Measurements from ENCODE around the gene VAT1L. TPM values are rescaled to one million over a fixed set of nuclear protein-coding genes. Genes with fewer than 3 reads are reported as not detected.

VAT1L gene
- total RNA-seq, 1 donor from 2014 or later: 4.8 TPM

DNA sequence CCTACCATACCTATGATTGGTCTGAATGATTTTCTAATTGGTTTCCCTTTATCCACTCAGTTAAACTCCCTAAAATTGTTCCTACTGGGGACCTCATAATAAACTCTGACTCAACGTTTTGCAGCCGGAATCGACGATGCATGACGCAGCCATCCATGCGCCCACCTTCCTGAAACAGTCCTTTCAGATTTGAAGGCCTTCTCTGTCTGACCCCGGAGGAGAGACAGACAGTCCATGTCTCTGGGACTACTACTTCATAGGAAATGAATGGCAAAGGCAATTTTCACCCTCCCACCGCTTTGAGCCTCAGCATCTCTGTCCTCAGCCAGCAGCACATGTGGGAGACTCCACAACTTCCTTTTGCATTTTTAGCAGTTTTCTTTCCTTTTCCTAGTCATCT is 13.5 kb downstream of the VAT1L start:
- no peaks in the 10 kb centered on the region for H3K27me3 Mint-ChIP-seq (ENCODE audit: low read depth)
- no peaks in the 10 kb centered on the region for H3K9me3 Mint-ChIP-seq
- no peak overlapping the region for H3K27ac Mint-ChIP-seq (ENCODE audit: unreplicated experiment)
- peaks cover 18% of the 10 kb centered on the region for H3K4me1 Mint-ChIP-seq
- H3K4me3 Mint-ChIP-seq: no peak overlapping the region
- no peaks in the 10 kb centered on the region for H3K36me3 Mint-ChIP-seq (ENCODE audit: low read depth)
- no peak for DNase-seq (ENCODE audit: low read depth, low spot score)
- TF ChIP-seq, protein P1, sequence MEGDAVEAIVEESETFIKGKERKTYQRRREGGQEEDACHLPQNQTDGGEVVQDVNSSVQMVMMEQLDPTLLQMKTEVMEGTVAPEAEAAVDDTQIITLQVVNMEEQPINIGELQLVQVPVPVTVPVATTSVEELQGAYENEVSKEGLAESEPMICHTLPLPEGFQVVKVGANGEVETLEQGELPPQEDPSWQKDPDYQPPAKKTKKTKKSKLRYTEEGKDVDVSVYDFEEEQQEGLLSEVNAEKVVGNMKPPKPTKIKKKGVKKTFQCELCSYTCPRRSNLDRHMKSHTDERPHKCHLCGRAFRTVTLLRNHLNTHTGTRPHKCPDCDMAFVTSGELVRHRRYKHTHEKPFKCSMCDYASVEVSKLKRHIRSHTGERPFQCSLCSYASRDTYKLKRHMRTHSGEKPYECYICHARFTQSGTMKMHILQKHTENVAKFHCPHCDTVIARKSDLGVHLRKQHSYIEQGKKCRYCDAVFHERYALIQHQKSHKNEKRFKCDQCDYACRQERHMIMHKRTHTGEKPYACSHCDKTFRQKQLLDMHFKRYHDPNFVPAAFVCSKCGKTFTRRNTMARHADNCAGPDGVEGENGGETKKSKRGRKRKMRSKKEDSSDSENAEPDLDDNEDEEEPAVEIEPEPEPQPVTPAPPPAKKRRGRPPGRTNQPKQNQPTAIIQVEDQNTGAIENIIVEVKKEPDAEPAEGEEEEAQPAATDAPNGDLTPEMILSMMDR (conservative IDR thresholded peaks at IDR 0.05): no peak

DNA sequence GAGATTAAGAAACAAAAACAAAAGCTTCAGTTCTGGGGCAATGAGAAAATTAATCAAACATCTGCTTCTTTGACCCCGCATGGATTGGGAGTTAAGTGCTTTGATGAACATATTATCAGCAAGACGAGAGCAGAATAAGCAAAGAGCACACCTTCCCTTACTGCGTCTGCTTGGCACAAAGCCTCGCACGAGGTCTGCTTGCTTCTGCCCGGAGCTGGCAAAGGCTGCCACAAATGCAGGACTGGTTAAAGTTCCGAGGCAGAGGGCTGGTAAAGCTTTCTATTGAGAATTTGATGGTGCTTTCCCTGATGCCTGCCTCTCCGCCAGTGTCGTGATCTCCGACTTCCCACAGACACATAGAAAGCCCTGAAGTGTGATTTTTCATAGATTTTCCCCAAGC is 17.0 kb downstream of the VAT1L start:
- Mint-ChIP-seq H3K4me1 (peaks cover 11% of the 10 kb centered on the region), H3K27ac (ENCODE audit: unreplicated experiment) (no peak overlapping the region), H3K9me3 (peaks cover 2% of the 10 kb centered on the region), H3K27me3 (ENCODE audit: low read depth) (no peaks in the 10 kb centered on the region), H3K36me3 (ENCODE audit: low read depth) (peaks cover 2% of the 10 kb centered on the region), H3K4me3 (no peak overlapping the region)
- TF ChIP-seq, protein P1 (conservative IDR thresholded peaks at IDR 0.05): no peak
- no peak for DNase-seq (ENCODE audit: low read depth, low spot score)

DNA sequence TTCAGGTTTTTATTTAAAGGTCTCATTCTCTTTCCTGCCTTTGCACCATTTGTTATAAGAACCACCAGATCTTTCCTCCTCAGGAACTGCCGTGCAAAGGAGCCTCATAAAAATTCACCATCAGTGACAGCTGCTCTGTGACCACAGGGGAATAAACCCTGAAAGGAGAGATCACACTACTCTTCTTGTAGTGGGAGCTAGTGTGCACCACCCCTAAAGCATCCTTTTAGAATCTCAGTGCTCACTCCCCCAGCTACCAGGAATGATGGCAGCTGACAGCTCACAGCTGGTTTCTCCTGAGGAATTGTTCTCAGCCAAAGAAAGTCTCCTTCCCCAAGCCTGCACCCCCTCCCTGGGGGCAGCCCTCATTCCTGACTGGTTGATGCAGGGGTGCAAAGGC is 18.7 kb downstream of the VAT1L start:
- H3K4me1 Mint-ChIP-seq: peaks cover 5% of the 10 kb centered on the region
- no peak overlapping the region for H3K27ac Mint-ChIP-seq (ENCODE audit: unreplicated experiment)
- DNase-seq (ENCODE audit: low read depth, low spot score): no peak
- peaks cover 2% of the 10 kb centered on the region for H3K36me3 Mint-ChIP-seq (ENCODE audit: low read depth)
- H3K27me3 Mint-ChIP-seq (ENCODE audit: low read depth): no peaks in the 10 kb centered on the region
- peaks cover 5% of the 10 kb centered on the region for H3K9me3 Mint-ChIP-seq
- TF ChIP-seq, protein P1 (conservative IDR thresholded peaks at IDR 0.05): no peak
- H3K4me3 Mint-ChIP-seq: no peak overlapping the region

DNA sequence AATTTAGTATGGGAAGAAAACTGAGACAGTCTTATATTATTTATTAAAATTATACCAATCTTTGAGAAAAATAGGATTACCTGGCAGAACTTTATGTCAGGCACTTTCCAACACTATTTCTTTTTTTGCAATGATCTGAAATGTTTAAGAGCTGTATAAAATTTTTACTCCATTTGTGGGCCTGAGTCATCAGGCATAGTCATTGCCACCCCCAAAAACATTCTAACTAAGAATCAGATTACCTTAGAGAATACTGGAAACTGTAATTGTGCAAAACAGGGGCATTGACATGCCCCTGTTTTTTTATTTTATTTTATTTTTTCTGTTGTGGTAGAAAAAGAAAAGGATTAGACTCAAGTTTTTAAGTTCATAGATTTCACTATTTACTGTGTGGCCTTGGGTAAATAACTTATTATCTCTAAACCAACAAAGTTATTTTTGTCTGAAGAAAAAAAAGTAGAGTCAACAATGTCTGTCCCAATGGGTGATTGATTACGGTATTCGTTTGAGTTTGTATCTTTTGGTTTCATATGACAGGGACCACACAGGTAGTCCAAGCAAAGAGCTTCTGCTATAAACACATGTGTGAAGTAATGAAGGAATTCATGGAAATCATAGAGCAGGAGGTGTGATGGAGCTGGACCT is 24.6 kb downstream of the VAT1L start:
- Mint-ChIP-seq H3K9me3 (peaks cover 3% of the 10 kb centered on the region), H3K27ac (ENCODE audit: unreplicated experiment) (no peak overlapping the region), H3K4me1 (no peaks in the 10 kb centered on the region), H3K27me3 (ENCODE audit: low read depth) (no peaks in the 10 kb centered on the region), H3K36me3 (ENCODE audit: low read depth) (no peaks in the 10 kb centered on the region), H3K4me3 (no peak overlapping the region)
- TF ChIP-seq, protein P1 (conservative IDR thresholded peaks at IDR 0.05): no peak
- no peak for DNase-seq (ENCODE audit: low read depth, low spot score)

DNA sequence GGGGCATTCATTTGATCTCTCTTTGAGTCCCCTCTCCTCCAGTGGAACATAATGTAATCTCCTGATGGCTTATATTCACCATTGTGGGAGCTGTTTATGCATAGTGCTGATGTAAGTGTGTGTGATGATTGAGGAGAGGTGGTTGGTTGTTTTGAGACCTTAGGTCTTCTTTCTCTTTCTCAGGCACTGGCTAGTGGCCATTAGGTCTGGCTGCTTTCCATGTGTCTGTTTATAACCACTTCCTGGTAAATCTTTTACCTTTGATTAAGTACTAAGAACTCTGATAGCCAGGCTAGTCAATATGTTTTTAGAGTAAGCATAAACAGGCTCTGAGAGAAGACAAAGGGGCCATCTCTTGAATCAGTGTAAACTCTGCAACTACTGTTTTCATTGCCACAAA is 27.9 kb downstream of the VAT1L start:
- DNase-seq (ENCODE audit: low read depth, low spot score): no peak
- H3K9me3 Mint-ChIP-seq: no peaks in the 10 kb centered on the region
- no peak overlapping the region for H3K27ac Mint-ChIP-seq (ENCODE audit: unreplicated experiment)
- no peaks in the 10 kb centered on the region for H3K36me3 Mint-ChIP-seq (ENCODE audit: low read depth)
- TF ChIP-seq, protein P1 (conservative IDR thresholded peaks at IDR 0.05): no peak
- peaks cover 2% of the 10 kb centered on the region for H3K27me3 Mint-ChIP-seq (ENCODE audit: low read depth)
- no peak overlapping the region for H3K4me3 Mint-ChIP-seq
- peaks cover 12% of the 10 kb centered on the region for H3K4me1 Mint-ChIP-seq

Data from neural crest cell (in vitro differentiated cells).